ENCODE results near the gene SERPINB6. TPM values are rescaled to one million over a fixed set of nuclear protein-coding genes. Genes with fewer than 3 reads are reported as not detected.
A peak's percentile ranks its signal among the peaks of the same experiment; 100 is the strongest.
"Not testable (repeated sequence)": the region's sequence is repeated elsewhere in the genome, so short reads cannot be mapped to it uniquely, and the experiment has no call there.

The SERPINB6 gene
- total RNA-seq, 2 donors from 2014 or later = 11.1 to 78.4 TPM

- Mint-ChIP-seq H3K9me3 (peaks cover 0 to 6% of the 10 kb centered on the region in 2 donors), H3K27ac (peak overlapping the region in 1 of 2 donors; percentile 2), H3K36me3 (peaks cover 0 to 8% of the 10 kb centered on the region in 2 donors)
- no peak for ATAC-seq
- DNase-seq (ENCODE audit: low spot score in 2 of 2) = no peak
These were observed 52.4 kb downstream of the SERPINB6 start for GRCh38 chr6:2918936-2919335.

GRCh38 chr6:2917801-2918445 lies 53.4 kb downstream of the SERPINB6 start:
- H3K9me3 Mint-ChIP-seq = peaks cover 0 to 6% of the 10 kb centered on the region in 2 donors
- ATAC-seq (no peak), DNase-seq (ENCODE audit: low spot score in 2 of 2) (no peak)
- H3K36me3 Mint-ChIP-seq = peaks cover 0 to 8% of the 10 kb centered on the region in 2 donors
- H3K27ac Mint-ChIP-seq = peak overlapping the region in 1 of 2 donors; percentile 23

- ATAC-seq = no peak
- no peak overlapping the region for H3K27ac Mint-ChIP-seq
- H3K9me3 Mint-ChIP-seq = peaks cover 0 to 6% of the 10 kb centered on the region in 2 donors
- H3K36me3 Mint-ChIP-seq = peaks cover 0 to 8% of the 10 kb centered on the region in 2 donors
- no peak for DNase-seq (ENCODE audit: low spot score in 2 of 2)
These were observed 54.3 kb downstream of the SERPINB6 start for GRCh38 chr6:2917065-2917464.

DNA sequence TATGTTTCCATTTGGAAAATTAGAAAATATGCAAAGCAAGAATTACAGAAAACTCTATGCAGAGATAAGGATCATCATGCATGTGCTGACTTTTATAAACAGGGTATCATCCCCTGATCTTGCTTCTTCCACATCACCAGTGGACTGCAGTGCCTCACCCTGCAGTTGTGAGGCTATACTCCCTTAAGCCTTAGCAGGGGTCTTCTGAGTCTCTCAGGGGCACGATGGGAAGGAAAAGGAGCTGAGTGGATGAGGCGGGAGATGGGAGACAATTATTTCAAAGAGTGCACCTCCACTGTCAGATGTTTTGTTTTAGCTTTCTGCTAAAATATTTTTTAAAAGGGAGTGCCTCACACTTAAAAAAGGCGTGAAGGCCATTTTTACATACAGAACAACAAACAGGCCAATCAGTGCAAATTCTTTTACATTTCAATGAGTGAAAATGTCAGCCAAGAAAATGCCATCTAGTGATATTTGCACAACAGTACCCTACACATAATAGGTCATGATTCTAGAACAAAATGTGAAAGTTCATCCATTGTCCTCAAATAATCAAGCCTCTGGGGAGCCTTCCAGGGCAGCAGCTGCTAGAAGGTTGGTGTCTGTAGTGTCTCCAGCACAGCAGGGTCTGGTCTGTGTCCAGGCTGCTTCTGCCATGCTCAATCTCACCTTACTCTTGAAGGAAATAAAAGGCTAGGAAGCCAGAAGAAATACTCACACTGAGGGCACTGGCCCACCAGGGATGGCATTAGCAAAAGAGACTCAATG lies 55.0 kb downstream of the SERPINB6 start:
- Mint-ChIP-seq H3K36me3 (peaks cover 0 to 8% of the 10 kb centered on the region in 2 donors), H3K27ac (no peak overlapping the region), H3K9me3 (peaks cover 0 to 6% of the 10 kb centered on the region in 2 donors)
- ATAC-seq = no peak
- DNase-seq (ENCODE audit: low spot score in 2 of 2) = no peak

- Mint-ChIP-seq H3K9me3 (peaks cover 0 to 6% of the 10 kb centered on the region in 2 donors), H3K36me3 (peaks cover 0 to 8% of the 10 kb centered on the region in 2 donors), H3K27ac (no peak overlapping the region)
- DNase-seq (ENCODE audit: low spot score in 2 of 2) (no peak), ATAC-seq (no peak)
These were observed 56.2 kb downstream of the SERPINB6 start for GRCh38 chr6:2915150-2915549.

DNA sequence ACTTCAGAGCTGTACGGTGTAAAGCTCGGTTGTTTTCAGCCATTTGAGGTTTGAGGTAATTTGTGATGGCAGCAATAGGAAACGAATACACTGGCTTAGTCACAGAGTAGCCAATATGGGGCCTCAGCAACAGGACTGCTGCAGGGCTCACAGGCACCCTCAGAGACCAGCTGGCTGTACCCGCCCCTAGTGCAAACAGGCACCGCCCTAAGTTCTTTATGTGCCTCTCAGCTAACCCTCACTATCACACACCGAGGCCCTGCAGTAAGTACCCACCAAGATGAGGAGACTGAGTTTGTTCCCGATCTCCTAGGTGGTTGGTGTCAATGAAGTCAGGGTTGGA lies 57.1 kb downstream of the SERPINB6 start:
- ATAC-seq = no peak
- H3K27ac Mint-ChIP-seq = no peak overlapping the region
- H3K36me3 Mint-ChIP-seq = peaks cover 0 to 3% of the 10 kb centered on the region in 2 donors
- peaks cover 0 to 3% of the 10 kb centered on the region in 2 donors for H3K9me3 Mint-ChIP-seq
- DNase-seq (ENCODE audit: low spot score in 2 of 2) = no peak

DNA sequence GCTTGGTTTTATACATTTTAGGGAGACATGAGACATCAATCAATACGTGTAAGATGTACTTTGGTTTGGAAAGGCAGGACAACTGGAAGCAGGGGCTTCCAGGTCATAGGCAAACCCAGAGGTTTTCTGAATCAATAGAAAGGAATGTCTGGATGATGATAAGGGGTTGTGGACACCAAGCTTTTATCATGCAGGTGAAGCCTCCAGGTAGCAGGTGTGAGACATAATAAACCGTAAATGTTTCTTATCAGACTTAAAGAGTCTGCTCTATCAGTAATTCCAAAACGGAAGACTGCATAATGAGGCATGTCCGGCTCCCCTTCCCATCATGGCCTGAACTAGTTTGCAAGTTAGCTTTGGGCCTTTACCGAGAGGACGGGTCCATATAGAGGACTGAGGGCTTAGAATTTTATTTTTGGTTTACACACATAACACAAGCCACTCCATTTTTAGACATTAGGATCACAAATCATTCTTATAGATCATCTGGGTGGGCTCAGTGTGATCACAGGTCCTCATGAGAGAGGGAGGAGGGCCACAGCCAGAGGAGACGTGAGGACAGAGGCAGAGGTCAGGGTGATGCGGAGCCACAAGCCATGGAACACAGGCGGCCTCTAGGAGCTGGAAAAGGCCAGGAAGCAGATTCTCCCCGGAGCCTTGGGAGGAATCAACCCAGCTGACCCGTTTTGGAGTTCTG lies 57.6 kb downstream of the SERPINB6 start:
- DNase-seq (ENCODE audit: low spot score in 2 of 2) = no peak
- no peak for ATAC-seq
- no peaks in the 10 kb centered on the region for H3K9me3 Mint-ChIP-seq
- no peaks in the 10 kb centered on the region for H3K36me3 Mint-ChIP-seq
- H3K27ac Mint-ChIP-seq = no peak overlapping the region

DNA sequence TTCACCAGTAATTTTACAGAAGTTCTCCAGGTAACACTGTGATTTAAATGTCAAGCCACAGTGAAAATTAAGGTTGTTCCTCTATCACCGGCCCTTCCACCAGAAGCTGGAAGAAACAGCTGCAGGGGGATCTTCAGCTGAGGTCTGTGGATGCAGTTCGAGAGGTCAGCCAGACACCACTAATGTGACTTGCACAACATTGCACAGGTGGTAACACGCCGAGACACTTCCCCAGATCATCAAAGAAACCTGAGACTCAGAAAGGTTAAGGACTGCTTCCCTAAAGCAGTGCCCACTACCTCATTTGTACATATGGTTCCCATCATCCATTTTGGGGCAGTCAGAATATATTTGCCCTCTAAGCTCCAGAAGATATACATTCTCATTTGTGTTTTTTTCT lies 60.2 kb downstream of the SERPINB6 start:
- H3K36me3 Mint-ChIP-seq = peaks cover 0 to 9% of the 10 kb centered on the region in 2 donors
- peaks cover 0 to 9% of the 10 kb centered on the region in 2 donors for H3K9me3 Mint-ChIP-seq
- DNase-seq (ENCODE audit: low spot score in 2 of 2) = no peak
- peak in 1 of 2 donors; percentile 34 for ATAC-seq
- no peak overlapping the region for H3K27ac Mint-ChIP-seq

GRCh38 chr6:2909718-2910117 lies 61.6 kb downstream of the SERPINB6 start:
- no peak for DNase-seq (ENCODE audit: low spot score in 2 of 2)
- peak; percentile 50 to 56 for ATAC-seq
- peaks cover 0 to 9% of the 10 kb centered on the region in 2 donors for H3K9me3 Mint-ChIP-seq
- H3K27ac Mint-ChIP-seq = peak overlapping the region in 1 of 2 donors; percentile 12
- peaks cover 0 to 9% of the 10 kb centered on the region in 2 donors for H3K36me3 Mint-ChIP-seq

DNA sequence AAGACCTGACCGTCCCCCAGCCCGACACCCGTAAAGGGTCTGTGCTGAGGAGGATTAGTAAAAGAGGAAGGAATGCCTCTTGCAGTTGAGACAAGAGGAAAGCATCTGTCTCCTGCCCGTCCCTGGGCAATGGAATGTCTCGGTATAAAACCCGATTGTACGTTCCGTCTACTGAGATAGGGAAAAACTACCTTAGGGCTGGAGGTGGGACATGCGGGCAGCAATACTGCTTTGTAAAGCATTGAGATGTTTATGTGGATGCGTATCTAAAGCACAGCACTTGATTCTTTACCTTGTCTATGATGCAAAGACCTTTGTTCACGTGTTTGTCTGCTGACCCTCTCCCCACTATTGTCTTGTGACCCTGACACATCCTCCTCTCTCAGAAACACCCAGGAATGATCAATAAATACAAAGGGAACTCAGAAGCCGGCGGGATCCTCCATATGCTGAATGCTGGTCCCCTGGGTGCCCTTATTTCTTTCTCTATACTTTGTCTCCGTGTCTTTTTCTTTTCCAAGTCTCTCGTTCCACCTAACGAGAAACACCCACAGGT lies 62.2 kb downstream of the SERPINB6 start:
- ATAC-seq; H3K36me3 Mint-ChIP-seq; H3K27ac Mint-ChIP-seq; DNase-seq (ENCODE audit: low spot score in 2 of 2); H3K9me3 Mint-ChIP-seq: not testable (repeated sequence)

- peak overlapping the region in 1 of 2 donors; percentile 24 for H3K27ac Mint-ChIP-seq
- H3K36me3 Mint-ChIP-seq; H3K9me3 Mint-ChIP-seq; DNase-seq (ENCODE audit: low spot score in 2 of 2): not testable (repeated sequence)
- peak in 1 of 2 donors; percentile 23 for ATAC-seq
These were observed 62.9 kb downstream of the SERPINB6 start for GRCh38 chr6:2908516-2908915.

- not testable (repeated sequence) for DNase-seq (ENCODE audit: low spot score in 2 of 2); H3K9me3 Mint-ChIP-seq; ATAC-seq
- Mint-ChIP-seq H3K36me3 (peaks cover 42 to 50% of the 10 kb centered on the region in 2 donors), H3K27ac (peak overlapping the region in 1 of 2 donors; percentile 99)
These were observed 67.8 kb downstream of the SERPINB6 start for GRCh38 chr6:2903411-2904185.

DNA sequence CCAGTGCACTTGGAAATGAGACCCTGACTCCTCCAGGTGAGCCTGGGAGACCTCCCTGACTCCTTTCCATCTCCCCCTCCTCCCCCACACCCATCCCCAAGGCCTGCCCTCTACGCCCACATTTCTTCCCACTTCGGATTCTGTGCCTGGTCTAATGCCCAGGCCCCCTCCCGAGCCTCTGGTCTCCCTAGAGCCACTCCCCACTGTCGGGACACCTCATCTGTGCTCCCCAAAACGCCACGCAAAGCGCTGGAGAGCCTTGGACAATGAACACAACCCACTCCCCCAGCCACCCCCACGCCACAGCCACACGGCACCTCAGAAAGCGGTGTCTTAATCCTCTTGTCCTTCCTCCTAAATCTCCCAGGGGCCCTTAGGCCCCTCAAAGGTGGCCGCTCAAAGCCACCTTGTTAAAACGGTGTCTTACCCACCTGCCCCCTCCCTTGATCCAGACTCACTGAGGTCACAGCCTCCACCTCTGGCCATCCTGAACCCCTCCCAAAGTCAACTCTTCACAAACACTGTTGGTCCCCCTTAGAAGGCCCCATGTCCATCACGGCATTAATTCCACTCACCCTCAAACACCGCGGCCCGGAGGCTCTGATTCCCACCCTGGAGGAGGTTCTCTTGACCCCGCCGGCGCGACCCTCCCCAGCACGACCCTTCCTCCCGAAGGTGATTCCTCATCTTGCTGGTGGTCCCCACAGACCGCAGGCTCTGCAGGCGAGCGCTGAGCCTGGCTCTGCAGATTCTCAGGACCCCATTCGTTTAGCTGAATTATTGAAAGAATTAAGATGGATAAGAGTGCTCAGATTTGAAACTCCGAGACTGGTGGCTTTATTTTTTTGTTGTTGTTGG lies 69.5 kb downstream of the SERPINB6 start:
- not testable (repeated sequence) for ATAC-seq; DNase-seq (ENCODE audit: low spot score in 2 of 2); H3K9me3 Mint-ChIP-seq
- Mint-ChIP-seq H3K27ac (peak overlapping the region; percentile 99), H3K36me3 (peaks cover 51 to 54% of the 10 kb centered on the region in 2 donors)

- ATAC-seq = no peak
- Mint-ChIP-seq H3K27ac (peak overlapping the region; percentile 99), H3K9me3 (no peaks in the 10 kb centered on the region), H3K36me3 (peaks cover 55% of the 10 kb centered on the region in 2 donors)
- no peak for DNase-seq (ENCODE audit: low spot score in 2 of 2)
These were observed 70.3 kb downstream of the SERPINB6 start for GRCh38 chr6:2900821-2901644.

All from activated naive CD4-positive, alpha-beta T cell treated with anti-CD3 and anti-CD28 coated beads, Interleukin-2, amount 50 U/mL, for 72 hours (primary cell).